ENCODE measurements around the gene TMPRSS4.

Gene TMPRSS4, protein sequence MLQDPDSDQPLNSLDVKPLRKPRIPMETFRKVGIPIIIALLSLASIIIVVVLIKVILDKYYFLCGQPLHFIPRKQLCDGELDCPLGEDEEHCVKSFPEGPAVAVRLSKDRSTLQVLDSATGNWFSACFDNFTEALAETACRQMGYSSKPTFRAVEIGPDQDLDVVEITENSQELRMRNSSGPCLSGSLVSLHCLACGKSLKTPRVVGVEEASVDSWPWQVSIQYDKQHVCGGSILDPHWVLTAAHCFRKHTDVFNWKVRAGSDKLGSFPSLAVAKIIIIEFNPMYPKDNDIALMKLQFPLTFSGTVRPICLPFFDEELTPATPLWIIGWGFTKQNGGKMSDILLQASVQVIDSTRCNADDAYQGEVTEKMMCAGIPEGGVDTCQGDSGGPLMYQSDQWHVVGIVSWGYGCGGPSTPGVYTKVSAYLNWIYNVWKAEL

DNA sequence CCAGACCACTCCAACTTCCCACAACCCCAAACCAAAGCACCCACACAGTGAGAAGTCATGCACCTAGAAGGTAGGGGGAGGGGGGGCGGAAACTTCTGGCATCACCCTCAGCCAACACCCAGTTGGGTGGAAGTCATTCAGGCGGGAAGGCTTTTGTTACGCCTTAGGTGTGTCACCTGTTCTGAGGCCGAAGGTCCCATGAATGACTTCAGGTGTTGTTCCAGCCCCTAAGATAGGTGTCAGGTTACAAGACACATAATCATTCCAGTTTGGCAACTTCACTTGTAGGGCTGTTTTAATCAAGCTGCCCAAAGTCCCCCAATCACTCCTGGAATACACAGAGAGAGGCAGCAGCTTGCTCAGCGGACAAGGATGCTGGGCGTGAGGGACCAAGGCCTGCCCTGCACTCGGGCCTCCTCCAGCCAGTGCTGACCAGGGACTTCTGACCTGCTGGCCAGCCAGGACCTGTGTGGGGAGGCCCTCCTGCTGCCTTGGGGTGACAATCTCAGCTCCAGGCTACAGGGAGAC lies at the start of gene TMPRSS4:
Gene TMPRSS4 (plus strand): TSS at position 325 of the 528 bp plus-strand sequence. CDS start 225 bp downstream, outside the sequence.
- TF ChIP-seq, protein P1, sequence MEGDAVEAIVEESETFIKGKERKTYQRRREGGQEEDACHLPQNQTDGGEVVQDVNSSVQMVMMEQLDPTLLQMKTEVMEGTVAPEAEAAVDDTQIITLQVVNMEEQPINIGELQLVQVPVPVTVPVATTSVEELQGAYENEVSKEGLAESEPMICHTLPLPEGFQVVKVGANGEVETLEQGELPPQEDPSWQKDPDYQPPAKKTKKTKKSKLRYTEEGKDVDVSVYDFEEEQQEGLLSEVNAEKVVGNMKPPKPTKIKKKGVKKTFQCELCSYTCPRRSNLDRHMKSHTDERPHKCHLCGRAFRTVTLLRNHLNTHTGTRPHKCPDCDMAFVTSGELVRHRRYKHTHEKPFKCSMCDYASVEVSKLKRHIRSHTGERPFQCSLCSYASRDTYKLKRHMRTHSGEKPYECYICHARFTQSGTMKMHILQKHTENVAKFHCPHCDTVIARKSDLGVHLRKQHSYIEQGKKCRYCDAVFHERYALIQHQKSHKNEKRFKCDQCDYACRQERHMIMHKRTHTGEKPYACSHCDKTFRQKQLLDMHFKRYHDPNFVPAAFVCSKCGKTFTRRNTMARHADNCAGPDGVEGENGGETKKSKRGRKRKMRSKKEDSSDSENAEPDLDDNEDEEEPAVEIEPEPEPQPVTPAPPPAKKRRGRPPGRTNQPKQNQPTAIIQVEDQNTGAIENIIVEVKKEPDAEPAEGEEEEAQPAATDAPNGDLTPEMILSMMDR (IDR thresholded peaks at IDR 0.05; ENCODE audit: low read depth, low read length, missing control alignments) = no peak
- no peak for DNase-seq (ENCODE audit: extremely low read depth, low read depth)
- no peak within 1 kb of the TSS for H3K4me3 ChIP-seq (replicated peaks; ENCODE audit: low read depth, low read length)

DNA sequence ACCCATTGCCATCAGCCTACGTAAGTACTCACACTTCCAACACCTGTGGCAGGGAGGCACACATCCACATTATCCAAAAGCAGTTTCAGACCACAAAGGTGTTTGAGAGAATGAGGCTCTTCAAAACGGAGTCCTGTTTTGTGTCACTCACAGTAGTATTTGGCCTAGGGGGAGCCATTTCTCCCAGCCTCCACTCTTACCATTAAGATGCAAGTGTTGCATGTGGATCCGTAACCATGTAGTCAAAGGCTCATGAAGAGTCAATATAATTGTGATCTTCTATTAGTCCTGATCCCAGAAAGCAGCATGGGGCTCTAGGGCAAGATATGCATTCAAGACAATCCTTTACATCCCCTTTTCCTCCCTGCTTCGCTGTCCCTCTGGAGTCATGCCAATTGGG lies 49.2 kb upstream of the TMPRSS4 start:
- DNase-seq (ENCODE audit: extremely low read depth, low read depth) = no peak
- TF ChIP-seq, protein P1 (IDR thresholded peaks at IDR 0.05; ENCODE audit: low read depth, low read length, missing control alignments) = no peak
- H3K4me3 ChIP-seq (replicated peaks; ENCODE audit: low read depth, low read length) = no peak overlapping the region

DNA sequence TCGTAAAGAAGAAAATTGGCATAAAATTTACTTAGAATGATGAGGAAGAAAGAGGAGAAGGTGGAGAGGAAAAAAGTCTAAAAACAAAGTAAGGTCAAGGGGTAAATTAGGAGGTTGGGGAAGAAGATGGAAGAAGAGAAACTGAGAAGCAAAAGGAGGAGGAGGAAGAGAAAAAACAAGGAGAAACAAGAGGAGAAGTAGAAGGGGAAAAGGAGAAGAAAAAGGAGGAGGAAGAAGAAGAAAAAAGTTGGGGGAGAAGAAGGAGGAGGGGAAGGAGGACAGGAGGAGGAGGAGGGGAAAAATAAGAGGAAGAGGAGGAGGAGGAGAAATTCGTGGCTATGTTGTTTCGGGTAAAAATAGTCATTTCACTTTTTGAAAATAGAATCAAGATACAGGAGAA lies 48.3 kb upstream of the TMPRSS4 start:
- no peak overlapping the region for H3K4me3 ChIP-seq (replicated peaks; ENCODE audit: low read depth, low read length)
- DNase-seq (ENCODE audit: extremely low read depth, low read depth) = no peak
- TF ChIP-seq, protein P1 (IDR thresholded peaks at IDR 0.05; ENCODE audit: low read depth, low read length, missing control alignments) = no peak

DNA sequence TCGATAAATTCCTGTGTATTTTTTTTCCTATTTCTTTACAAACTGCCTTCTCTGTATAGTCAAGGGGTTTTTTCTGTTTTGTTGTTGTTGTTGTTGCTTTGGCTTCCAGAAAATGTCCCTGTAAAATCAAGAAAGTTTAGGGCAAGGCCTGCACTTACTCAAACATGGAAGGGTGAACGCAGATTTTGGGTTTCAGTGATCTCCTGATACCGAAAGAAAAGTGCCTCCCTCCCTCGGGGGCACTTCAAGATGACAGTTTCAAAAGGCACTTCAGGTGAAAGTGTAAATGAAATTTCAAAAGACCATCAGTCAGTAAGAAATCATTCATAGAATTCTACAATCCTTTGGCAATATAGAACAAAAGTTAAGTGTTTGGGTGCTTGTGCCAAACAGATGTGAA lies 43.4 kb upstream of the TMPRSS4 start:
- DNase-seq (ENCODE audit: extremely low read depth, low read depth) = no peak
- no peak overlapping the region for H3K4me3 ChIP-seq (replicated peaks; ENCODE audit: low read depth, low read length)
- TF ChIP-seq, protein P1 (IDR thresholded peaks at IDR 0.05; ENCODE audit: low read depth, low read length, missing control alignments) = no peak

DNA sequence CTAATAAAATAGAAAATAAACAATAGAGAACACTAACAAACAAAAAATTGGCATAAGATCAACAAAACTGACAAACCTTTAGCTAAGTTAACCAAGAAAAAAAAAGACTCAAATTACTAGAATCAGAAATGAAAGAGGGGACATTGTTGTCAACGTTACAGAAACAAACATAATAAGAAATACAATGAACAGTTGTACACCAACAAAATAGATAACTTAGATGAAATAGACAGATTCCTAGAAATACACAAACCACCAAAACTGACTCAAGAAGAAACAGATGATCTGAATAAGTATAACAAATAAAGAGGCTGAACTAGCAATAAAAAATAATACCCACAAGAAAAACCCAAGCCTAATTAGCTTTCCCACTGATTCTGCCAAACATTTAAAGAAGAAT lies 34.7 kb upstream of the TMPRSS4 start:
- DNase-seq (ENCODE audit: extremely low read depth, low read depth) = no peak
- no peak overlapping the region for H3K4me3 ChIP-seq (replicated peaks; ENCODE audit: low read depth, low read length)
- TF ChIP-seq, protein P1 (IDR thresholded peaks at IDR 0.05; ENCODE audit: low read depth, low read length, missing control alignments) = no peak

DNA sequence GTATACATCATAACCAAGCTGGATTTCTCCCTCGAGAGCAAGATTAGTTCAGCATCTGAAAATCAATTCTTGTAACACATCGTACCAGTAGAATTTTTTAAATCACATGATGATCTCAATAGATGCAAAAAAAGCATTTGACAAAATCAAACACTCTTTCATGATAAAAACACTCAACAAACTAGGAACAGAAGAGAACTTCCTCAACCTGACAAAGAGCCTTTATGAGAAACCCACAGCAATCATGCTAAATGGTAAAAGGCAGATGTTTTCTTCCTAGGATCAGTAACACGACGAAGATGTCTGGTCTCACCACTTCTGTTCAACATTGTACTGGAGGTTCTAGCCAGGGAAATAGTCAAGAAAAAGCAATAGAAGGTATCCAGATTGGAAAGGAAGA lies 34.1 kb upstream of the TMPRSS4 start:
- DNase-seq (ENCODE audit: extremely low read depth, low read depth) = no peak

More for the DNA sequence above, 34.1 kb upstream of the TMPRSS4 start:
- H3K4me3 ChIP-seq (replicated peaks; ENCODE audit: low read depth, low read length) = no peak overlapping the region
- TF ChIP-seq, protein P1 (IDR thresholded peaks at IDR 0.05; ENCODE audit: low read depth, low read length, missing control alignments) = no peak

All from HFF-Myc (cell line).